ENCODE data around the gene ZNF512B. TPM values are rescaled to one million over a fixed set of nuclear protein-coding genes. Genes with fewer than 3 reads are reported as not detected.
"Not testable (repeated sequence)": the region's sequence is repeated elsewhere in the genome, so short reads cannot be mapped to it uniquely, and the experiment has no call there.

ZNF512B gene
- polyA plus RNA-seq, 4 donors = 21.4 to 36.0 (median 29.4) TPM

DNA sequence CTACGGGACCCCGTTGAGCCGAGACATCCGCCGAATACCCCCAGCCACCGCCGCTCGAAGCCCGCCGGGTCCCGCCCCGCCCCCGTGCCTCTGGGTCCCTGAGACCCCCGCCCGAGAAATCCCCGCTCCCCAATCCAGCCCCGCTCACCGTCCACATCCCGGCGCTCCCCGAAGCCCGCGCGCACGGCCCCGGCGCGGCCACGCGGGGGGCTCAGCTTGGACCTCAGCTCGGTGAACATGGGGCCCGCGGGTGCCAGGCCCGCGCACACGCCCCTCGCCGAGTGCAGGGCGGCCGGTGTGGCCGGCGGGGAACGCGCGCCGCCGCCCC lies 9.5 kb upstream of the ZNF512B start:
- DNase-seq (ENCODE audit: low read depth in 4 of 4, low spot score in 2 of 4) = no peak

DNA sequence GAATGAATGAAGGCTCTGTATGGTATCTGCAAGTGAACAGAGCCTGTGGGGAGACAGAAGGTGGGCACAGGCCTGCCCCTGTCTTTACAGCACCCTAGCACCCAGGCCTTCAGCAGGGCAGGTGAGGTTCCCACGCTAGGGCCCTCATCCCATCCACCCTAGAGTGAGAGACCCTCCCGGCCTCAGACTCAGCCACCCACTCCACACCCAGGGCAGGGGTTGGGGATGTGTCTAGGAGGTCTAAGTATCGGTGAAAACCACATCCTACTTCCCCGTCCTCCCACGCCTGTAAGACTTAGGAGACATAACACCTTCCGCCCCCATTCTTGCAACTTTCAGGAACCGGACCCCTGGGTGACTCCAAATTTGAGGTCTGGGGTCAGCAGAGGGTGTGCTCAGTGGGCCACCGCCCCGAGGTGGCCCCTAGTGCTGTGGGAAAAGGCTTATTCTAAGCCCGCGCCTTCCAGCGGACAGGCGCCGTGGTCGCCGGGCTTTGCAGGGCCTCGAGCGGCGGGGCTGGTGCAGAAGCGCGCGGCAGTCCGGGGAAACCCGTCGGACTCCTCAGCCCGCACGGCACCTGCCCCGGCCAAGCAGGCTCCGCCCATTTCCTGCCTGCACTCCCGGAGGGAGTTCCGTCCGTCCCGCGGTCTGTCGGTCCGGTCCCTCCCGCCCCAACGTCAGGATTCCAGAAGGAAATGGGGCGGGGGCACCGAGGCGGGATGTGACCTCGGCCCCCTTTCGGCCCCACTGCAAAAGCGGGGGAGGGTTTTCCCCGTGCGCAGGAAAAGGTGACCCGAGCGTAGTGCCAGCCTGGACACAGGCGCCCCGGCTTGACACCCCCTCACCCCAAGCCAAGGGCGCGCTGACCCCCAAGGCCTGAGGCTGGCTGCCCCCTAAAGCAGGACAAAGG lies 8.8 kb upstream of the ZNF512B start:
- DNase-seq (ENCODE audit: low read depth in 4 of 4, low spot score in 2 of 4) = no peak

DNA sequence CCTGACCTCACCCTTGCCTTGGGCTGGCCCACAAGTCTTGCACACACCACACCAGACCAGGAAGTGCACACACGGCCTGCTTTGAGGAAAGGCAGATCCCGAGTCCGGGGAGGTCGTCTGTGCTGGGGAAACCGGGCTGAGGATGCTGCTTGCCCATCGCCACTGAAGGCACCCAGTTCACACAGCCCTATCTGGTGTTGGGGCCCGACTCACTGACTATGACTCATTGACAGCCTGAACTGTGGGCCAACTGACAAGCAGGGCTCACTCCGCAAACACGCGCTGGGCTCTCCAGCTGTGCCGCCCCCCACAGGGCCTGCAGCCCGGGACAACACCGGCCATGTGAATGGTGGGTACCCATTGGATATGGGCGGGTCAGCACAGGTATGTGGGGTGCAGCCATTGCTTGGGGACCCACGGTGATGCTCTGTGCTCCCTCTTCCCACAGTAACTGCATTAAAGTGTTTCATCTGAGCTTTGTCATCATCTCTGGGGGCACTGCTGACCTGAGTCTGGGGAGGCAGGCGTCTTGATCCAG lies 8.1 kb upstream of the ZNF512B start:
- no peak for DNase-seq (ENCODE audit: low read depth in 4 of 4, low spot score in 2 of 4)

DNA sequence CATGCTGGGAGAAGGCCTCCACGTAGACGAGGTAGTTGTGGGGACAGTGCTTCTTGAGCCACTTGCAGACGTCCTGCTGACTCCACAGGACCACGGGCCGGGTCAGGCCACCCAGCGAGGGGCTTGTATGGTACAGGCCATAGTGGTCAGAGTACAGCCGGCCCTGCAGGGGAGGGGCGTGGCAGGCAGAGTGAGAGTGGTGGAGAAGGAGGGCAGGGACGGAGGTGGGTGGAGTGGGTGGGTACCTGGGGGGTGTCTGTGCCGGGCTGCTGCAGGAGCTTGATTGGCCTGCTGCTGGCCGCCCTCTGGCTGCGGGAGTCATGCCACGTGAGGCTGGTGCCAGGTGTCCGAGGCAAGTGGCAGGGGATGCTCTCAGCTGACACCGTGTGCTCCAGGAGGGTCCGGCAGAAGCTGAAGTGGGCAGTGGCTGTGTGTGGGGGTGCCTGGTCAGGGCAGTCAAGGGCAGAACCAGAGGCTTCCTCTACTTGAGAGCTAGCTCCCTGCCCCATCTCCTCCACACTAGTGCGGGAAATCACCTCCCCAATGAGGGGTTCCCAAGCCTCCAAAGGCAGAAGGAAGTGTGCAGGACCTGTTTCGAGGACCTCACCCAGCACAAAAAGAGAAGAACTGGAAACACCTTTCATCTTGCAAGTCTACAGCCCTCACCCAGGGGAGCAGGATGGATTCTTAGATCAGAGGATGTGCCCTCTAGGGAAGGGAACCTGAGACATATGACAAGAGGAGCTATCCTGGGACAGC lies 7.4 kb upstream of the ZNF512B start:
- DNase-seq (ENCODE audit: low read depth in 4 of 4, low spot score in 2 of 4) = no peak

DNA sequence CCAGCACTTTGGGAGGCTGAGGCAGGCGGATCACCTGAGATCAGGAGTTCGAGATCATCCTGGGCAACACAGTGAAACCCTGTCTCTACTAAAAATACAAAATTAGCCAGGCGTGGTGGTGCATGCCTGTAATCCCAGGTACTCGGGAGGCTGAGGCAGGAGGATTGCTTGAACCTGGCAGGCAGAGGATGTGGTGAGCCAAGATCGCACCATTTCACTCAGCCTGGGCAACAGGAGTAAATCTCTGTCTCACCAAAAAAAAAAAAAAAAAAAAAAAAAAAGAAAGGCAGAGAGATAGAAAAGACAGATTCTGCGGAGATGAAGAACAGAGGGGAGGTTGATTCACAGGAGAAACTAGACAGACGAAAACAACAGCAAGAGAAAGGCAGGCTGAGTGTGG lies 6.8 kb upstream of the ZNF512B start:
- not testable (repeated sequence) for DNase-seq (ENCODE audit: low read depth in 4 of 4, low spot score in 2 of 4)

DNA sequence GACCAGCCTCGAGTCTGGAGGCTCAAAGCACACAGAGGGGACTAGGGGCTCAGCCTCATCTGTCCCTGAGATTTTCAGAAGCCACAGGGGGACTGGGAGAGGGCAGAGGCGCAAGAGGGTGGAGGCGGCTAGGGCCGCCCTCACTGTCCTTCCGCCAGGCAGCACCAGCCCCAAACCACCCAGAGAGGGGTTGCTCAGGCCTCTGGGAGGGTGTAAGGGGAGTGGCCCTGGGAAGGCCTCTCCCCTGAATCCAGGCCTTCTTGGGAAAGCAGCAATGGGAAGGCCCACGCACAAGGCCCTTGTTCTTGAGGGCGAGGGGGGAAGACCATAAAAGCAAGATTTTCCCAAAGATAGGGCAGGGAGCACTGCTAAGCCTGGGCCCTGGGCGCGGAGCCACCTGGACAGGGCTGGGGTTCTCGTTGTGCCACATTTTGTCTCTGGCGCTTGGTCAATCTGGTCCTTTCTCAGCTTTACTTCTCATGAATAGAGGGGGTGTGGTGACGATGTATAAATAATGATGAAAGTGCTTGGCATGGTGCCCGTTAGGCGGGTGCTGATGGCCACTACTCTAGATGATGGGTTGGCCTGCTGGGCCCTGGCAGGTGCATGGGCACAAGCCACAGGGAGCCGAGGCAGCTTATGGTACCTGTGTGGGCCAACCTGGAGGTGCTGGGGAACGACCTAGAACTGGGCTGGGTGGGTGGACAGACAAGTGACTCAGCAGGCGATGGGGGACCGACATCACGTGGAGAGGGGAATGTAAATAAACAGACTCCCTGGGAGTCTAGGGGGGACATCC lies 4.9 kb upstream of the ZNF512B start:
- DNase-seq (ENCODE audit: low read depth in 4 of 4, low spot score in 2 of 4) = no peak

DNA sequence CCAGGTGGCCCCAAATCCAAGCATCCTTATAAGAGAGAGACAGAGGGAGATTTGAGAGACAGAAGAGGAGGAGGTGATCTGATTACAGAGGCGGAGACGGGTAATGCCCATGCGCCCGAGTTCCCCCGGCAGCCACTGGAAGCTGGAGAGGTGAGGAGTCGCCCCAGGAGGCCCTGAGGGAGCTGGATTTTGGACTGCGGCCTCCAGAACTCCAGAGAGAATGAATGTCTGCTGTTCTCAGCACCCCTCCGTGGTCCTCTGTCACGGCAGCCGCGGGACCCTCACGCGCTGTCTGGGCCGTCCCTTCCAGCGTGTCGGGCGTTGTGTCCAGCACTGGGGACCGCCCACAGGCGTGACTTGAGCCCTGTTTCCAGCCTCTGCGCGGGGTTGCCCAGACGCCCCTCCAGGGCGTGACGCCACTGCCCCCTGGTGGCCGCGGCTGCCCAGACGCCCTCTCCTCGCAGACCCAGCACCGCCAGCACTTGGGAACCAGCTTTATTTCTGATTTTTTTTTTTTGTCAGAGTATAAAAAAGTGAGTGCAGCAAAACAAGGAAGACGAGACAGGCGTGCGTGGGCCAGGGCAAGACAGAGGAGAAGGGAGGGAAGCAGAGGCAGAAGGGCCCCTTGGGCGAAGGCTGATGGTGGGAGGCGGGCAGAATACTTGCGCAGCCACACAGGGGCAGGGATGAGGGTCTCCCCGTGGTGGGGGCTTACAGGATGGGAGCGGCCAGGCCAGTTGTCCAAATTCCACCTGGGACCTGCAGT lies 4.1 kb upstream of the ZNF512B start:
- no peak for DNase-seq (ENCODE audit: low read depth in 4 of 4, low spot score in 2 of 4)

DNA sequence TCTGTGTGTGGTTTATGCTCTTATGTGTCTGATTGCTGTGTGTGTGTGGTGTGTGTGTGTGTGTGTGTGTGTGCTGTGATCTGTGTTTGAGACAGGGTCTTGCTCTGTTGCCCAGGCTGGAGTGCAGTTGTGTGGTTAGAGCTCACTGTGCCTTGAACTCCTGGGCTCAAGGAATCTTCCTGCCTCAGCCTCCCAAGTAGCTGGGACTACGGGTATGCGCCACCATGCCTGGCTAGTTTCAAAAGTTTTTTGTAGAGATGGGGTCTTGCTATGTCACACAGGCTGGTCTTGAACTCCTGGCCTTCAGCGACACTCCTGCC lies 3.4 kb upstream of the ZNF512B start:
- no peak for DNase-seq (ENCODE audit: low read depth in 4 of 4, low spot score in 2 of 4)

DNA sequence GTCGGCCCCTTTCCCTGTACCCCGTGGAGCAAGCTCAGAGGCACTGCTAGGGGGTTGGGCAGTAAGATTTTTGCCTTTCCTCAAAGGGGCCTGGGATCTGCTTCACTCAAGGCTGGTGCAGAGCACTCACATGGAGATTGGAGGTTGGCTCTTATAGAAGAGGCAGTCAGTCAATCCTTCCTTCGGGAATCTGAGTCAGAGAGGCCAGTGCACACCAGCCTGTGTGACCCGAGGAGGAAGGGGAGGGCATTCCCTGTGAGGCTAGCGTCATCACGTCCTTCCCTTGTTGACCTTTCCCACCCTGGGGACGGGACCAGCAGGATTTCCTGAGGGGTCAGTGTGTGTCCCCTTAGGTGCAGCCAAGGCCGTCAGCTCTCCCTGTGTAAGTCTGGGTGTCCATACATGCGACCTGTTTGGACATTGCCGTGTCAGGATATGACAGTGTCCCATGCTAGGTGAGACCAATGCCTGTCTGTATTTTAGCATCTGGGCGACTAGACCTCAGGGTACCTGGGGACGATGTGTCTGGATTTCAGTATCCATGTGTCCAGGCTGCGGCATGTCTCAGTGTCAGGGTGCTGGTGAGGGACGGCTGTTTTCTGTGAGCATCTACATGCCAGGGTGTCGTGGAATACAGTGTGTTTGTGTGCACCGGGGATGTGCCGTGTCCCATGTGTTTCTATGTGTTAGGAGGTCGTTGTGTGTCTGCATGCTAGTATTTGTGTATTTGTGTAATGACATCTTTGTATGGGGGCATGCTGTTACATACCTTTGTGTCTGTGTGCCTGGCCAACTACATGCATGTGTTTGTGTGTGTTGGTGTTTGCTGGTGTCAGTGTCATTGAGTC lies 2.8 kb upstream of the ZNF512B start:
- DNase-seq (ENCODE audit: low read depth in 4 of 4, low spot score in 2 of 4) = no peak

DNA sequence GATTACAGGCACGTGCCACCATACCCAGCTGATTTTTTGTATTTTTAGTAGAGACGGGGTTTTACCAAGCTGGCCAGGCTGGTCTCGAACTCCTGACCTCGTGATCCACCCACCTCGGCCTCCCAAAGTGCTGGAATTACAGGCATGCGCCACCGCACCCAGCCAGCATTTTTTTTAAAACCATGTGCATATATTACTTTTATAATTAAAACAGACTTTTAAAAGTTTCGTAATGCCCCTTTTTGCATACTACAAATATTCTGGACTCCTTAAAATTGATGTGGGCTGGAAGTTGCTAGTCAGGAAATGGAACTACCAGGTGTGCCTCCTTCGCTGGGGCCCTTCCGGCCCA lies 2.2 kb upstream of the ZNF512B start:
- not testable (repeated sequence) for DNase-seq (ENCODE audit: low read depth in 4 of 4, low spot score in 2 of 4)

DNA sequence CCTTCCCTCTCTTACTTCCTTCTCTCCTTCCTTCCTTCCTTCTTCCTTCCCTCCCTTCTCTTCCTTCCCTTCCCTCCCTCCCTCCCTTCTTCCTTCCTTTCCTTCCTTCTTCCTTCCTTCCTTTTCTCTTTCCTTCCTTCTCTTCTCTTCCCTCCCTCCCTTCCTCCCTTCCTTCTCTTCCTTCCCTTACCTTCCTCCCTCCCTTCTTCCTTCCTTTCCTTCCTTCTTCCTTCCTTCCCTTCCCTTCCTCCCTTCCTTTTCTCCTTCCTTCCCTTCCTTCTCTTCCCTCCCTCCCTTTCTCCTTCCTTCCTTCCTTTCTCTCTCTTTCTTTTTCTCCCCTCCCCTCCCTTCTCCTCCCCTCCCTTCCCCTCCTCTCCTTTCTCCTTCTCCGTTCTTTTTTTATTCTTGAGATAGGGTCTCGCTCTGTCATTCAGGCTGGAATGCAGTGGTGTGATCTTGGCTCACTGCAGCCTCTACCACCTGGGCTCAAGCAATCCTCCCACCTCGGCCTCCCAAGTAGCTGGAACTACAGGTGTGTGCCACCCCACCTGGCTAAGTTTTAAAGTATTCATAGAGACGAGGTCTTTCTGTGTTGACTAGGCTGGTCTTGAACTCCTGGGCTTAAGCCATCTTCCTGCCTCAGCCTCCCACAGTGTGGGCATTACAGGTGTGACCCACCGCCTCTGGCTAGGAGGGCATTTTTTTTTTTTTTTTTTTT lies 1.1 kb upstream of the ZNF512B start:
- no peak for DNase-seq (ENCODE audit: low read depth in 4 of 4, low spot score in 2 of 4)

DNA sequence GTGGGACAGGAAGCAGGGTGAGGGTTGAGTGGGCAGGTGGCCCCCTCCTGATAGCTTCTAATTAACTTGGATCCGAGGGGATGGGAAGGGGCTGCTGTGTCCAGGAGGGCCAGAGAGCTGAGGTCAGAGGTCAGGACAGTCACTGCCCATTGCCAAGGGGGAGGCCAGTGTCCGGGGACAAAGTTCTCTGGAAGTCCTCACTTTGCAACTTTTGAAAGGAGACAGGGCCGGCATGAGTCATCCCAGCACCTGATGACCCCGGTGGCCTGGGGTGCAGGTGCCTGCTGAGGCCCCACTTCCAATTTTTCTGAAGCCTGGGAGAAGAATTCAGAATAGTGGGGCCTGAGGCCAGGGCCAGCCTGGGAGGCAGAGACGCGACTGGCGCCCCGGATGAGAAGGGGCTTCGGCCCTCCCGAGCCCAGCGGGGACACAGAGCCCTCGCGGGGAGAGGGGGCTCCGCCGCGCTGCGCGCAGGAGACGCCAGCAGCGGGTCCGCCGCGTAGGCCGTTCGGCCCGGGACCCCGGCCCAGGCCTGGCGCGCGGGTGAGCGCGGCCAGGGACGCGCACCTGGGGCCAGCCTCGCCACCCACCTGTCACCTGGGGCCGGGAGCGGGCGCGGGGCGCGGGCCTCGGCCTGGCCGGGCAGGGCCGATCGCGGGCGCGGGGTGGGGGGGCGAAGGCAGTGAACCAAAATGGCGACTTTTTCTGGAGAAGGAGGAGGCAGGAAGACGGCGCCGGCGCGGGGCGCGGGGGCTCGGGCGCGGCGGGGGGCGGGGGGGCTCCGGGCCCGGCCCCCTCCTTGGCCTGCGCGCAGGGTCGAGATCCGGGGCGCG lies 586 bp downstream of the ZNF512B start:
- no peak for DNase-seq (ENCODE audit: low read depth in 4 of 4, low spot score in 2 of 4)

DNA sequence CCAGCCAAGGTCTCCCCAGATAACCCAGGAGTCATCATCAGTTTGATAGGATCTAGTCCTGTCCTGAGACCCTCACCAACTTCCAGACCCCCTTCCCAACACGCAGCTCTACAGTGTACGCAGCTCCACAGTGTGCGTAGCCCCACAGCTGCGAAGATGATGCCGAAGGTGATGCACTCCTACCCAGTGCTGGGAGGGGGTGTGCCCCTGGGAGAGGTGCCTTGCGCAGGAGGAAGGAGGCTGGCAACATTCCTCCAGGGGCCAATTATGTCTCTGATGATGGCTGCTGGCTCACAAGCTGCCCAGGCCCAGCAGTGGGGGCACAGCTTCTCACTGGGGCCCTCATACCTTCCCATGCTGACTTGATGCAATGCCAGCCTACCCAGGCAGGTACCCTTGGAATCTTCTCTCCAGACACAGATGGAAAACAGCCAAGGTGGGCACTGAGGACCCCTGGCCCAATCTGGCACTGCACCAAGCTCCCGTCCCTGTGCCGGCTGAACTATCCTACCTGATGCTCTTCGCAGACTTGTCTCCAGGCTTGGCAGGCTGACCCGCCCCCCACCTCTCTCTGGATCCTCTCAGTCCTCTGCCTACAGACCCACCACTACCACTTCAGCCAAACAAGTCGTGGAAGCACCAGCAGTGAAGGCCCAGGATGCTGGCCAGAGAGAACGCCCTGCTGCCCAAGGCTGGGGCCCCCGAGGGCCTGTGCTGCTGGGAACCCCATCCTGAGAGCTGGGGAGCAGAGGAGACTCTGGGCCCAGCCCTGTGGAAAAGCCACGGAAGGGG lies 1.4 kb downstream of the ZNF512B start:
- no peak for DNase-seq (ENCODE audit: low read depth in 4 of 4, low spot score in 2 of 4)

DNA sequence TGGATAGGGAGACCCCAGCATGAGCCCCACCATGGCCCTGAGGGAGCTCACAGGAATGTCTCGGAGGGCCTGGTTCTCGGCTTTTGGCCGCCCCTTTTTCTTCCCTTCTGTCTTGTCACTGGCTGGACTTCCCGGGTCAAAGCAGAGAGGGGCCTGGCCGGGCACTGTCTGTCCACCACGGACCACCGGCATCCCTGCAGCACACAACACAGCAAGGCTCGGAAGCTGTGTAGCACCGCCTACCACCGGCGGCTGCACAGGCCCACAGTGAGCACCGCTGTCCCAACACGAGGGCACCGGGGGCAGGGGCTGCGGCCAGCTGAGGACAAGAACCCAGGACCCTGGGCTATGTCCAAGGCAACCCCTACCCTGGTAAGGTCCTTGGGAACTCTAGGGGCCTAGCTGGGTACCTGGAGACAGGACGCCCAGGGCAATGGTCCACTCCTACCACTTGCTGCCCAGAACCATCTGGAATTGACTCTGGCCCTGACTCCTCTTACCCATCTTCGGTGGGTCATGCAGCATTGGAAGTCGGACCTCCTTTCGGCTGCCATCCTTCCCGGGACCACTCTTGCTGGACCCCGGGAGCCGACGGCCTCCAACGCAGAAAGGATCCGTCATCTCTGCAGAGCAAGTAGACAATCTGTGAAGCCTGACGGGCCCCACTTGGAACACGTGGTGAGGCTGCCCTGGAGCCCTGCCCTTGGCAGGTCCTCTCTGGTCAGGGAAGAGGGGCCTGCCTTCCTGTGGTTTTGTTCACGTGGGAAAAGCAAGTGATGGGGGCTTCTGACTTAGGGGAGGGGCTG lies 2.2 kb downstream of the ZNF512B start:
- DNase-seq (ENCODE audit: low read depth in 4 of 4, low spot score in 2 of 4) = no peak

DNA sequence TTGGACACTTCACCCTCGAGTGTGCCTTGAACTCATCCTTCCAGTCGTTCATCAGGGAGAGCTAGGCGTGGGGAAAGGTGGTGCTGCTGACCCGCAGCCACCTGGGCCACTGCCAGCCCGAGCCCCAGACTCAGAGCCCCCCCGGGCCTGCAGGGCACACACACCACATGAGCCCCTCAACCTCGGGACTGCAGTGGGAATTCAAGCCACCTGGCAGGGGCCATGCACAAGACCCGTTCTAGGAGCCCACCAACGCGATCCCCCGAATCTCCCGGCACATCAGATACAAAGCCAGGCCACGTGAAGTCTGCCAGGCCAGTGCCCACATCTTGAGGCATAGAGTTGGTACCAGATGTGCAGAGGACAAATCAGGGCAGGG lies 2.8 kb downstream of the ZNF512B start:
- no peak for DNase-seq (ENCODE audit: low read depth in 4 of 4, low spot score in 2 of 4)

DNA sequence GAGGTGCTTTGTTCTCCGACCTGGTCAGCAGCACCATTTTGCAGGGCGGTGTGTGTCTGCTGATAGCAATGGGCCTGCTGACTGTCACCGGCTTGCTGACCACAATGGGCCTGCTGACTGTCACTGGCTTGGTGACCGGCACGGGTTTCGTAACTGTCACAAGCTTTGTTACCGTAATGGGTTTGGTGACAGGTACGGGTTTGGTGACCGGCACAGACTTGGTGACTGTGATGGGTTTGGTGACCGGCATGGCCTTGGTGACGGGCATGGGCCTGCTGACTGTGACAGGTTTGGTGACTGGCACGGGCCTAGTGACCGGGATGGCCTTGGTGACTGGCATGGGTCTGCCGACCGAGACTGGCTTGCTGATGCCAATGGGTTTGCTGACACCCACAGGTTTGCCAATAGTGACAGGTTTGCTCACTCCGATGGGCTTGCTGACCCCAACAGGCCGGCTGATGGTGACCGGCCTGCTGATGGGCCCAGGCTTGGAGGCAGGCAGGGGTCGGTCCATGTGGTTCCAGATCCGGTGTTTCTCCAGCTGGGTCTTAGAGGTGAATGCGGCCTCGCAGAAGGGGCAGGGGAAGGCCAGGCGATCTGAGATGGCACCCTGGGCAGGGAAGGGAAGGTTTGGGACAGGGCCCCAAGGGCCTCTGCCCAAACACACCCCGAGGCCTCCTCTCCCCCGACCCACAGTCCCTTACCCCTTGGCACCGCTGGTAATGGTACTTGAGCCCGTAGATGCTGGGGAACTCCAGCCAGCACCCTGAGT lies 3.4 kb downstream of the ZNF512B start:
- no peak for DNase-seq (ENCODE audit: low read depth in 4 of 4, low spot score in 2 of 4)

Data from left renal cortex interstitium (tissue), 4 donors.